CD14-positive monocyte (primary cell): ENCODE data around the gene KIRREL3. TPM values are rescaled to one million over a fixed set of nuclear protein-coding genes. Genes with fewer than 3 reads are reported as not detected.

ENCODE experiments used
- DNase-seq, 3 donors: peaks; one replicate each; pipeline ENCODE4 v3.0.0-alpha.2; 2011 to 2022
- H2AFZ ChIP-seq: 2 replicates; pipeline ENCODE4 v1.6.0; 2012; ENCODE audit warnings: mild to moderate bottlenecking, low read depth, low read length, inconsistent platforms; ENCODE audit not compliant: insufficient read depth, poor library complexity, severe bottlenecking
- H3K27ac ChIP-seq, 2 donors: 1 replicate in 1 of 2; 2 replicates in 1 of 2; pipeline ENCODE4 v1.5.1; 2012 to 2013; ENCODE audit warnings: low read length in 2 of 2, control low read depth in 1 of 2, inconsistent platforms in 1 of 2, low read depth in 1 of 2, mild to moderate bottlenecking in 1 of 2
- H3K27me3 ChIP-seq, 2 donors: one replicate each; pipeline versions ENCODE4 v1.6.0 to v1.6.1; 2011 to 2013; ENCODE audit warnings: low read length in 2 of 2; ENCODE audit not compliant: control insufficient read depth in 2 of 2, insufficient read depth in 2 of 2
- H3K36me3 ChIP-seq, 2 donors: replicated peaks in 1 of 2; 1 replicate in 1 of 2; 2 replicates in 1 of 2; pipeline versions ENCODE4 v1.5.1 to v1.6.1; 2012 to 2013; ENCODE audit warnings: low read length in 2 of 2, control low read depth in 1 of 2, inconsistent platforms in 1 of 2, mild to moderate bottlenecking in 1 of 2; ENCODE audit not compliant: insufficient read depth in 2 of 2, control insufficient read depth in 1 of 2
- H3K4me1 ChIP-seq, 2 donors: 1 replicate in 1 of 2; 2 replicates in 1 of 2; pipeline versions ENCODE4 v1.5.1 to v1.6.1; 2012 to 2013; ENCODE audit warnings: low read length in 2 of 2, control low read depth in 1 of 2, inconsistent platforms in 1 of 2, mild to moderate bottlenecking in 1 of 2, moderate library complexity in 1 of 2; ENCODE audit not compliant: insufficient read depth in 2 of 2, control insufficient read depth in 1 of 2
- H3K4me2 ChIP-seq: replicated peaks from 2 replicates; pipeline ENCODE3; 2012; ENCODE audit warnings: low read length, moderate library complexity, mild to moderate bottlenecking; ENCODE audit not compliant: poor library complexity, severe bottlenecking; ENCODE audit errors: extremely low read depth
- H3K4me3 ChIP-seq, 3 experiments: fragments of 200-600 bp in 1 of 3; sonication (generic) in 1 of 3; replicated peaks in 1 of 3; 1 replicate in 2 of 3; 2 replicates in 1 of 3; pipeline ENCODE4 v1.5.1; 2011 to 2013; ENCODE audit warnings: low read length in 3 of 3, mild to moderate bottlenecking in 3 of 3, control low read depth in 2 of 3, low read depth in 2 of 3, inconsistent platforms in 1 of 3, moderate library complexity in 1 of 3
- H3K79me2 ChIP-seq: 2 replicates; pipeline ENCODE4 v1.6.0; 2012; ENCODE audit warnings: mild to moderate bottlenecking, control low read depth, inconsistent platforms, low read length, moderate library complexity; ENCODE audit not compliant: insufficient read depth
- H3K9ac ChIP-seq: 2 replicates; pipeline ENCODE4 v1.6.0; 2017; ENCODE audit warnings: low read length, mild to moderate bottlenecking; ENCODE audit not compliant: insufficient read depth, poor library complexity, severe bottlenecking
- H3K9me3 ChIP-seq, 2 donors: replicated peaks in 1 of 2; 1 replicate in 1 of 2; 2 replicates in 1 of 2; pipeline versions ENCODE4 v1.5.1 to v1.6.1; 2012 to 2013; ENCODE audit warnings: low read length in 2 of 2, control low read depth in 1 of 2; ENCODE audit not compliant: control insufficient read depth in 1 of 2, insufficient read depth in 1 of 2
- H4K20me1 ChIP-seq: 2 replicates; pipeline ENCODE4 v1.6.0; 2012; ENCODE audit warnings: mild to moderate bottlenecking, low read length, control low read depth, moderate library complexity; ENCODE audit not compliant: insufficient read depth
- H3K27ac Mint-ChIP-seq, 7 donors: one replicate each; pipeline ENCODE4 v1.8.0; 2020; ENCODE audit warnings: mild to moderate bottlenecking in 7 of 7, mixed read lengths in 7 of 7, moderate library complexity in 6 of 7, inconsistent platforms in 2 of 7
- H3K27me3 Mint-ChIP-seq, 3 donors: one replicate each; pipeline ENCODE4 v1.8.0; 2021 to 2022; ENCODE audit warnings: low read depth in 3 of 3, mild to moderate bottlenecking in 3 of 3, mixed read lengths in 3 of 3, moderate library complexity in 3 of 3, inconsistent platforms in 1 of 3
- H3K36me3 Mint-ChIP-seq, 2 donors: one replicate each; pipeline ENCODE4 v1.8.0; 2020; ENCODE audit warnings: mixed read lengths in 2 of 2, inconsistent platforms in 1 of 2, mild to moderate bottlenecking in 1 of 2
- H3K4me1 Mint-ChIP-seq: one replicate; pipeline ENCODE4 v1.8.0; 2020; ENCODE audit warnings: mild to moderate bottlenecking, mixed read lengths
- H3K4me3 Mint-ChIP-seq, 2 donors: one replicate each; pipeline ENCODE4 v1.8.0; 2020; ENCODE audit warnings: mild to moderate bottlenecking in 2 of 2, mixed read lengths in 2 of 2, moderate library complexity in 1 of 2
- H3K9me3 Mint-ChIP-seq, 7 donors: one replicate each; pipeline ENCODE4 v1.8.0; 2020 to 2022; ENCODE audit warnings: mixed read lengths in 7 of 7, mild to moderate bottlenecking in 6 of 7, moderate library complexity in 6 of 7, inconsistent platforms in 2 of 7
- WGBS: methylation state at CpG from one replicate; pipeline ENCODE4 v1.1.5; 2013; ENCODE audit warnings: missing lambda C conversion rate; ENCODE audit not compliant: insufficient coverage; 5-methylcytosine and 5-hydroxymethylcytosine counted together
- intact Hi-C, 2 donors: fragments of 100-400 bp; cut with micrococcal nuclease; formaldehyde crosslinking; loops; one replicate each; pipeline versions ENCODE4 v1.15.0 to v1.15.1; 2023
- polyA plus RNA-seq, 3 donors: library from polyadenylated mRNA; depleted of rRNA in 1 of 3; unstranded in 2 of 3; stranded (reverse) in 1 of 3; fragments of 300-500 nt in 2 of 3; fragments of >200 nt in 1 of 3; fragmentation: Illumina TruSeq in 2 of 3; gene quantifications; 1 replicate in 2 of 3; 2 replicates in 1 of 3; pipeline ENCODE4 v1.2.3, GENCODE V29; 2012 to 2021
- TF ChIP-seq, protein P1 (sequence below): fragments of 200-600 bp; IDR thresholded peaks from one replicate; pipeline ENCODE4 v1.8.0; 2022; ENCODE audit warnings: antibody characterized with exemption, mild to moderate bottlenecking

KIRREL3 gene
- polyA plus RNA-seq, 3 donors = not detected

GRCh38 chr11:126602993-126603392, 397.6 kb downstream of the KIRREL3 start:
- Mint-ChIP-seq H3K27me3 (peaks cover 8 to 33% (median 14%) of the 10 kb centered on the region in 3 donors), H3K36me3 (no peaks in the 10 kb centered on the region), H3K27ac (no peak overlapping the region), H3K4me1 (peaks cover 3% of the 10 kb centered on the region), H3K4me3 (no peak overlapping the region), H3K9me3 (peaks cover 0 to 5% (median 0%) of the 10 kb centered on the region in 7 donors)
- H4K20me1 ChIP-seq = no peaks in the 10 kb centered on the region
- no peaks in the 10 kb centered on the region for H3K36me3 ChIP-seq
- TF ChIP-seq, protein P1, sequence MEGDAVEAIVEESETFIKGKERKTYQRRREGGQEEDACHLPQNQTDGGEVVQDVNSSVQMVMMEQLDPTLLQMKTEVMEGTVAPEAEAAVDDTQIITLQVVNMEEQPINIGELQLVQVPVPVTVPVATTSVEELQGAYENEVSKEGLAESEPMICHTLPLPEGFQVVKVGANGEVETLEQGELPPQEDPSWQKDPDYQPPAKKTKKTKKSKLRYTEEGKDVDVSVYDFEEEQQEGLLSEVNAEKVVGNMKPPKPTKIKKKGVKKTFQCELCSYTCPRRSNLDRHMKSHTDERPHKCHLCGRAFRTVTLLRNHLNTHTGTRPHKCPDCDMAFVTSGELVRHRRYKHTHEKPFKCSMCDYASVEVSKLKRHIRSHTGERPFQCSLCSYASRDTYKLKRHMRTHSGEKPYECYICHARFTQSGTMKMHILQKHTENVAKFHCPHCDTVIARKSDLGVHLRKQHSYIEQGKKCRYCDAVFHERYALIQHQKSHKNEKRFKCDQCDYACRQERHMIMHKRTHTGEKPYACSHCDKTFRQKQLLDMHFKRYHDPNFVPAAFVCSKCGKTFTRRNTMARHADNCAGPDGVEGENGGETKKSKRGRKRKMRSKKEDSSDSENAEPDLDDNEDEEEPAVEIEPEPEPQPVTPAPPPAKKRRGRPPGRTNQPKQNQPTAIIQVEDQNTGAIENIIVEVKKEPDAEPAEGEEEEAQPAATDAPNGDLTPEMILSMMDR = no peak
- no peaks in the 10 kb centered on the region for H3K79me2 ChIP-seq
- no peak overlapping the region for H3K4me2 ChIP-seq
- H3K9me3 ChIP-seq = no peaks in the 10 kb centered on the region
- no peak for DNase-seq
- intact Hi-C loops = no loop called here
- no peak overlapping the region for H2AFZ ChIP-seq
- H3K27me3 ChIP-seq = peaks cover 0 to 2% of the 10 kb centered on the region in 2 donors
- H3K27ac ChIP-seq = no peak overlapping the region
- no peaks in the 10 kb centered on the region for H3K4me1 ChIP-seq
- no peak overlapping the region for H3K9ac ChIP-seq
- no peak overlapping the region for H3K4me3 ChIP-seq
- no CpG with 5 or more reads among the region's 6 CpGs for WGBS

DNA sequence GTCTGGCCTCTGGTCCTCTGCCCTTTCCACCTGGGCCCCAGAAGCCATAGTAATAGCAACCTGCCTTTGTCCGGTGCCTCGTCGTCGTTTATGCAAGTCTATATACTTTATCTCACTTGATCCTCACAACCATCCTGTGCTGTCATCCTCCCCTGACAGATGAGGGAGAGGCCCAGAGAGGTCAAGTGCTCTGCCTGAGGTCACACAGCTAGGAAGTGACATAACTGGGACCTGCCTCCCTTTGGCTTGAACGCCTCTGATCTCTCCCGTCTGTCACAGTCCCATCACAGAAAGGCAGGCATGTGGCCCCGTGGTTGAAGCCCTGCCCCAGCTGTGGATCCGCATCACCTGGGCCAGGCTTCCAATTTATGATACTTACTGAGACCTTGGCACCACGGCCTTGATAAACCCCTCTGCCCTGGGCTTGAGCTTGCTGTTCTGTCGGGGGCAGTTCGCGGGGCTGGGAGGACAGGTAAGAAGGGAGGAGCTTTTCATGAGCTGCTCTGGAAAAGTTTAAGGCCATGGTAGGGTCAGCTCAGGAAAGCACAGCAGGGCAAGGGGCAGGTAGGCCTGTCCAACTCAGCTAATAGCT, 398.1 kb downstream of the KIRREL3 start:
- H2AFZ ChIP-seq = no peak overlapping the region
- TF ChIP-seq, protein P1 = no peak
- H3K9me3 ChIP-seq = no peaks in the 10 kb centered on the region
- no peak overlapping the region for H3K4me3 ChIP-seq
- peaks cover 8 to 33% (median 15%) of the 10 kb centered on the region in 3 donors for H3K27me3 Mint-ChIP-seq
- no peaks in the 10 kb centered on the region for H3K79me2 ChIP-seq
- no peaks in the 10 kb centered on the region for H4K20me1 ChIP-seq
- WGBS = 90% methylated on average over 8 of the region's 12 CpGs
- no peak overlapping the region for H3K27ac ChIP-seq
- intact Hi-C loops = no loop called here
- H3K27ac Mint-ChIP-seq = no peak overlapping the region
- no peaks in the 10 kb centered on the region for H3K36me3 Mint-ChIP-seq
- no peak overlapping the region for H3K4me2 ChIP-seq
- no peak for DNase-seq
- H3K36me3 ChIP-seq = no peaks in the 10 kb centered on the region
- H3K4me1 ChIP-seq = no peaks in the 10 kb centered on the region
- no peak overlapping the region for H3K4me3 Mint-ChIP-seq
- peaks cover 0 to 2% of the 10 kb centered on the region in 2 donors for H3K27me3 ChIP-seq
- no peak overlapping the region for H3K9ac ChIP-seq
- H3K9me3 Mint-ChIP-seq = peaks cover 0 to 5% (median 0%) of the 10 kb centered on the region in 7 donors
- H3K4me1 Mint-ChIP-seq = peaks cover 3% of the 10 kb centered on the region
